Measurements from ENCODE around the gene NMT1.

NMT1 gene

DNA sequence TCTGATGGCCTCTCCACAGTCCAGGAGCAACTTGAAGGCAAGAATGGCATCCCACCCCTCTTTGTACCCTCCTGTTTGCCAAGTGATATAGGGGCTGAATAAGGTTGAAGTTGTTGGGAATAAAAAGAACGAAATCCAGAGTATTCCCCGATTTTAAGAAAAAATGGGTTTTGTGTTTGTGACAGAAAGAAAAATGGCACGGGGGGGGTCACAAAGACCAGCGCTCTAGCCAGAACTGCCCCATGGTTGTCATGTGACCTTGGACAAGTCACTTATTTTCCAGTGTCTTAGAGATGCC lies 85.4 kb downstream of the NMT1 start:
- no peak overlapping the region for H3K9ac ChIP-seq
- H3K79me2 ChIP-seq, result peaks cover under 1% of the 10 kb centered on the region
- peak overlapping the region; percentile 66 for H3K4me2 ChIP-seq (ENCODE audit: low read length)
- H3K4me3 ChIP-seq (ENCODE audit: low read depth, low read length), result peak overlapping the region; percentile 89
- H3K27me3 ChIP-seq (ENCODE audit: control insufficient read depth, insufficient read depth, low read length), result no peaks in the 10 kb centered on the region
- no peaks in the 10 kb centered on the region for H3K9me3 ChIP-seq (ENCODE audit: control insufficient read depth, low read length)
- H3K36me3 ChIP-seq (ENCODE audit: control insufficient read depth, insufficient read depth, low read length), result no peaks in the 10 kb centered on the region
- H3K27ac ChIP-seq, result peak overlapping the region; percentile 100
- TF ChIP-seq, protein P1, sequence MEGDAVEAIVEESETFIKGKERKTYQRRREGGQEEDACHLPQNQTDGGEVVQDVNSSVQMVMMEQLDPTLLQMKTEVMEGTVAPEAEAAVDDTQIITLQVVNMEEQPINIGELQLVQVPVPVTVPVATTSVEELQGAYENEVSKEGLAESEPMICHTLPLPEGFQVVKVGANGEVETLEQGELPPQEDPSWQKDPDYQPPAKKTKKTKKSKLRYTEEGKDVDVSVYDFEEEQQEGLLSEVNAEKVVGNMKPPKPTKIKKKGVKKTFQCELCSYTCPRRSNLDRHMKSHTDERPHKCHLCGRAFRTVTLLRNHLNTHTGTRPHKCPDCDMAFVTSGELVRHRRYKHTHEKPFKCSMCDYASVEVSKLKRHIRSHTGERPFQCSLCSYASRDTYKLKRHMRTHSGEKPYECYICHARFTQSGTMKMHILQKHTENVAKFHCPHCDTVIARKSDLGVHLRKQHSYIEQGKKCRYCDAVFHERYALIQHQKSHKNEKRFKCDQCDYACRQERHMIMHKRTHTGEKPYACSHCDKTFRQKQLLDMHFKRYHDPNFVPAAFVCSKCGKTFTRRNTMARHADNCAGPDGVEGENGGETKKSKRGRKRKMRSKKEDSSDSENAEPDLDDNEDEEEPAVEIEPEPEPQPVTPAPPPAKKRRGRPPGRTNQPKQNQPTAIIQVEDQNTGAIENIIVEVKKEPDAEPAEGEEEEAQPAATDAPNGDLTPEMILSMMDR (IDR thresholded peaks at IDR 0.05), result no peak
- H3K4me1 ChIP-seq, result peaks cover 2% of the 10 kb centered on the region
- H2AFZ ChIP-seq, result no peak overlapping the region

DNA sequence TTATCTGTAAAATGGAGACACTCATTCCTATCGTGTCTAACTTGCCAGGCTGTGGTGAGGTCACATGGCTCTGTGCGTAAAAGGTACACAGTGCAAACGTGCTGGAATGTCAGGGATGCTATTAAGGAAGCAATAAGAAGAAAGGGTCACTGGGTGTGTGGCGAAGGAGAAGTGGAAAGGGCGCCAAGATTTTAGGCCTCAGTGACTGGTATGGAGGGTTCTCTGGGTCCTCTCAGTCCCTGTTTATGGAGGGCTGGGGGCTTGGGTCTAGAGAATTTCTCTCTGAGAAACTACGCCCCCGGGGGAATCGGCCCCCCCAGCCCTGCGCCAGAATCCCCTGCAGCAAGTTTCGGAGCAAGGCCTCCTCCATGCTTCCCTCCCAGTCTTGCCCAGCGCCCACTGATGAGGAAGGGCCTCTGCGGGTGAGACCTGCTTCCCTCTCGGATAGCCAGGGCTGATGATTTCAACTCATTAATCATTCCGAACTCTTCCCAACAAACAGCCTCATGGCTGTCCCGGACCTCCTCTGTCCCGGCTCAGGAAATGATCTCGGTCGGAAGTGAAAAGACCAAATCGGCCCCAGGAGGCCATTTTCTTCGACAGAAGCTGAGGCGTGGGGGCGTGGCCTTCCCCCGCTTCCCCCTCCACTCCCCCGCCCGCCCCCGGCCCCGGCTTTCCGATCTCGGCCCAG lies 85.9 kb downstream of the NMT1 start:
- H3K4me3 ChIP-seq (ENCODE audit: low read depth, low read length), result peak overlapping the region; percentile 89
- peak overlapping the region; percentile 98 for H3K9ac ChIP-seq
- H3K79me2 ChIP-seq, result peaks cover 4% of the 10 kb centered on the region
- H3K36me3 ChIP-seq (ENCODE audit: control insufficient read depth, insufficient read depth, low read length), result no peaks in the 10 kb centered on the region
- peaks cover 5% of the 10 kb centered on the region for H3K4me1 ChIP-seq
- H3K9me3 ChIP-seq (ENCODE audit: control insufficient read depth, low read length), result no peaks in the 10 kb centered on the region
- H3K4me2 ChIP-seq (ENCODE audit: low read length), result peak overlapping the region; percentile 66
- peak overlapping the region; percentile 100 for H3K27ac ChIP-seq
- H2AFZ ChIP-seq, result peak overlapping the region; percentile 84
- TF ChIP-seq, protein P1 (IDR thresholded peaks at IDR 0.05), result no peak
- no peaks in the 10 kb centered on the region for H3K27me3 ChIP-seq (ENCODE audit: control insufficient read depth, insufficient read depth, low read length)

DNA sequence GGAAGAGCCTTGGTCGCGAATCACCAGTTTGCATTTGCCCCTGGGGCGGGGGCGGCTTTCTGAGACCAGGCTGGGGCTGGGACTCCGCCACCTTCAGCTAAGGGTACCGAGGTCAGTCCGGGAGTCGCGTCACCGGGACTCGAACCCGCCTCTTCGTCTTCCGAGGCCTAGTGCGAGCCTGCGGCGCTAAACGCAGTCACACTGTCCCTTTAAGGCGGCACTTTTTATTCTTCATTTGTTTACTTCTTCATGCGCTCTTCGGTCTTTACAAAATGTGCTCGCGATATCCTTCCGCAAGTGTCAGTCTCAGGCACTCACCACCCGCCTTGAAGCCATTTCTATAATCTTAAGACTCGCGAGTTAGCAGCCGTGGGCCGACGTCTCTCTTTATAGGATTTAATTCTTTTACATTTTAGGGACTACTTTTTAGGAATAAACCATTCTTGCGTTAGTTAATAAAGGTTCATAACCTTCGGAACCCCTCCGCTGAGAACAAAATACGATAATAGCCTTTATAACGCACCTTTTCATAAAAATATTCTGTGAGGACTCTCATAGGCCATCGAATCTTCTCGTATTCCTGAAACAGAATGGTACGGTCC lies 86.6 kb downstream of the NMT1 start:
- Histone ChIP-seq H3K36me3 (ENCODE audit: control insufficient read depth, insufficient read depth, low read length) (no peaks in the 10 kb centered on the region), H3K9ac (peak overlapping the region; percentile 98), H3K79me2 (peaks cover 8% of the 10 kb centered on the region), H3K27me3 (ENCODE audit: control insufficient read depth, insufficient read depth, low read length) (no peaks in the 10 kb centered on the region), H3K9me3 (ENCODE audit: control insufficient read depth, low read length) (no peaks in the 10 kb centered on the region), H2AFZ (peak overlapping the region; percentile 84), H3K4me2 (ENCODE audit: low read length) (peak overlapping the region; percentile 66), H3K4me3 (ENCODE audit: low read depth, low read length) (peak overlapping the region; percentile 89), H3K27ac (peak overlapping the region; percentile 100), H3K4me1 (peaks cover 5% of the 10 kb centered on the region)
- TF ChIP-seq, protein P1 (IDR thresholded peaks at IDR 0.05), result no peak

DNA sequence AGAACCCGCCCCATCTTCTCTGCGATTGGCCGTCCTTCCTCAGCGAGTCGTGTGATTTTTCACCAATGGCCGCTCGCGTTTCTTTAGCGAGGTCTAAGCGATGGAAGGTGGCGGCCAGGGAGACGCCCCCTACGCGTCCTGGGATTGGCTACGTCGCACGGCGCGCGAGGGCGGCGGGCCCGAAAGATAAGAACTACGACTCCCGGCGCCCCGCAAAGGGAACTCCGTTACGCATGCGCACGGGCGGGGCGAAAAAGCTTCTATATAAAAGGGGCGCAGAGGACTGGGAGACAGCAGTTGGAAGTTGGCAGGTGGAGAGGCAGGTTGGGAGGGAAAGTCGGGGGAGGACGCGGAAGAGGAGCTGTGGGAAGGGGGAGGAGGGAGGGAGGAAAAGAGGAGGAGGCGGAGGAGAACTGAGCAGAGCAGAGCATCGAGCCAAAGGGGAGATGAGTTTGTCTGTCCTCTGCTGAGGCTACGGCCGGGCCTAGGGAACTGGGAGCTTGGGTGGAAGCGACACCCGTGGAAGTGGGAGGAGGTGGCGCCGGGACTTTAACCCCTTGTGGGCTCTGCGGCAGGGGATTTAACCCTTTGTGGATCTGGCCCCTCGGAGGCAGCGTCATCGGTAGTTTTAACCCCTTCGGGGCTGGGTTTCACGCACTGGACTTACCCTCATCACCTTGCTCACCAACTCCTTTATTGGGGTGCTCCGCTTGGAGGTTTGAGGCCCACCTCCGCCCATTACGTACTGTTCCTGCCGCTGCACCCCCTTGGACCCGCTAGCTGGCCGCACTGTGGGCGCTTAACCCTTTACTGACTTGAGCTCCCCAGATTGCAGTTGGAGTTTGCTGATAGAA lies 87.3 kb downstream of the NMT1 start, which contains the start of gene HEXIM1:
Gene HEXIM1, plus strand, starts transcription at position 293 of the 854 bp plus-strand sequence. CDS start 716 bp downstream, outside the sequence.
- Histone ChIP-seq H3K9ac (peak within 1 kb of the TSS; percentile 98), H3K79me2 (peaks cover 14% of the 10 kb centered on the region), H3K27me3 (ENCODE audit: control insufficient read depth, insufficient read depth, low read length) (no peaks in the 10 kb centered on the region), H2AFZ (peak within 1 kb of the TSS; percentile 84), H3K4me2 (ENCODE audit: low read length) (peak within 1 kb of the TSS; percentile 87), H3K9me3 (ENCODE audit: control insufficient read depth, low read length) (no peaks in the 10 kb centered on the region), H3K27ac (peak within 1 kb of the TSS; percentile 100), H3K4me3 (ENCODE audit: low read depth, low read length) (peak within 1 kb of the TSS; percentile 89), H3K4me1 (peaks cover 5% of the 10 kb centered on the region), H3K36me3 (ENCODE audit: control insufficient read depth, insufficient read depth, low read length) (no peaks in the 10 kb centered on the region)
- TF ChIP-seq, protein P1 (IDR thresholded peaks at IDR 0.05), result no peak

Measured in parathyroid adenoma (tissue), 2 donors.